Measurements from ENCODE around the gene NPRL2. TPM values are rescaled to one million over a fixed set of nuclear protein-coding genes. Genes with fewer than 3 reads are reported as not detected.
A peak's percentile ranks its signal among the peaks of the same experiment; 100 is the strongest.

NPRL2 gene
- total and polyA plus RNA-seq, 9 of the 15 experiments (the other 6 are each of a cell fraction or from before 2014, with no cell fraction given): 17.4 to 40.4 (median 24.4) TPM

GRCh38 chr3:50340448-50341329, 9.9 kb downstream of the NPRL2 start, which contains the start of gene RASSF1 (continued):
- TF ChIP-seq ZNF239 (CRISPR knock-in tag; IDR thresholded peaks at IDR 0.05) (no peak), CHD1 (IDR thresholded peaks at IDR 0.05; ENCODE audit: low read length) (peak; percentile 73), ZNF282 (CRISPR knock-in tag; IDR thresholded peaks at IDR 0.05) (0 out of 2 replicates have a peak, but pooled peaks have one; percentile 59), MCM3 (IDR thresholded peaks at IDR 0.05) (no peak), NR1H2 (CRISPR knock-in tag; IDR thresholded peaks at IDR 0.05) (no peak), RBBP5 (IDR thresholded peaks at IDR 0.05; ENCODE audit: borderline replicate concordance, insufficient read depth, low read length, poor library complexity, severe bottlenecking) (no peak), E2F3 (CRISPR knock-in tag; IDR thresholded peaks at IDR 0.05) (no peak), E2F6 (IDR thresholded peaks at IDR 0.05; ENCODE audit: borderline replicate concordance in 1 of 2, extremely low read depth in 1 of 2, insufficient read depth in 1 of 2, insufficient read length in 1 of 2, low read depth in 1 of 2, low read length in 1 of 2, poor library complexity in 1 of 2, severe bottlenecking in 1 of 2) (peak; percentile 48 to 49), RBM17 (IDR thresholded peaks at IDR 0.05; ENCODE audit: borderline replicate concordance, low read depth, low read length) (no peak), GABPA (tag; conservative IDR thresholded peaks at IDR 0.05; ENCODE audit: low read depth) (peak; percentile 69), RHOXF2B (CRISPR knock-in tag; conservative IDR thresholded peaks at IDR 0.05) (no peak), ZNF551 (CRISPR knock-in tag; IDR thresholded peaks at IDR 0.05) (no peak), ZNF57 (CRISPR knock-in tag; IDR thresholded peaks at IDR 0.05) (no peak), MCM2 (IDR thresholded peaks at IDR 0.05; ENCODE audit: low read depth) (no peak), MYC (IDR thresholded peaks at IDR 0.05; ENCODE audit: low read depth, low read length) (peak; percentile 30; the same call in 1 of the 2 replicates), MYC (CRISPR knock-in tag; IDR thresholded peaks at IDR 0.05; ENCODE audit: borderline replicate concordance, low read depth) (no peak), ZC3H11A (IDR thresholded peaks at IDR 0.05; ENCODE audit: low read depth, low read length) (no peak), ZNF444 (CRISPR knock-in tag; IDR thresholded peaks at IDR 0.05) (no peak), KDM5B (IDR thresholded peaks at IDR 0.05; ENCODE audit: insufficient replicate concordance, low read depth, low read length) (peak; percentile 59), ZNF263 (CRISPR knock-in tag; IDR thresholded peaks at IDR 0.05; ENCODE audit: borderline replicate concordance) (peak; percentile 95), HCFC1 (IDR thresholded peaks at IDR 0.05; ENCODE audit: low read depth, low read length) (no peak)
- TF ChIP-seq, protein P1, sequence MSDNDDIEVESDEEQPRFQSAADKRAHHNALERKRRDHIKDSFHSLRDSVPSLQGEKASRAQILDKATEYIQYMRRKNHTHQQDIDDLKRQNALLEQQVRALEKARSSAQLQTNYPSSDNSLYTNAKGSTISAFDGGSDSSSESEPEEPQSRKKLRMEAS (CRISPR knock-in tag; IDR thresholded peaks at IDR 0.05): peak; percentile 72
- TF ChIP-seq, protein P2, sequence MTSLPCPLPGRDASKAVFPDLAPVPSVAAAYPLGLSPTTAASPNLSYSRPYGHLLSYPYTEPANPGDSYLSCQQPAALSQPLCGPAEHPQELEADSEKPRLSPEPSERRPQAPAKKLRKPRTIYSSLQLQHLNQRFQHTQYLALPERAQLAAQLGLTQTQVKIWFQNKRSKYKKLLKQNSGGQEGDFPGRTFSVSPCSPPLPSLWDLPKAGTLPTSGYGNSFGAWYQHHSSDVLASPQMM (CRISPR knock-in tag; IDR thresholded peaks at IDR 0.05): no peak
- TF ChIP-seq, protein P3, sequence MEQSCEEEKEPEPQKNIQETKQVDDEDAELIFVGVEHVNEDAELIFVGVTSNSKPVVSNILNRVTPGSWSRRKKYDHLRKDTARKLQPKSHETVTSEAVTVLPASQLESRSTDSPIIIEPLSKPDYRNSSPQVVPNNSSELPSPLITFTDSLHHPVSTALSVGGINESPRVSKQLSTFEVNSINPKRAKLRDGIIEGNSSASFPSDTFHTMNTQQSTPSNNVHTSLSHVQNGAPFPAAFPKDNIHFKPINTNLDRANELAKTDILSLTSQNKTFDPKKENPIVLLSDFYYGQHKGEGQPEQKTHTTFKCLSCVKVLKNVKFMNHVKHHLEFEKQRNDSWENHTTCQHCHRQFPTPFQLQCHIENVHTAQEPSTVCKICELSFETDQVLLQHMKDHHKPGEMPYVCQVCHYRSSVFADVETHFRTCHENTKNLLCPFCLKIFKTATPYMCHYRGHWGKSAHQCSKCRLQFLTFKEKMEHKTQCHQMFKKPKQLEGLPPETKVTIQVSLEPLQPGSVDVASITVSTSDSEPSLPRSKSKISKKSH (CRISPR knock-in tag; IDR thresholded peaks at IDR 0.05): no peak

Measured in K562 (cell line).